GM12878 (cell line): Measurements from ENCODE around the gene INTS7. TPM values are rescaled to one million over a fixed set of nuclear protein-coding genes. Genes with fewer than 3 reads are reported as not detected.

ENCODE experiments used
- CUX1 ChIP-seq: IDR thresholded peaks from 2 replicates; pipeline ENCODE4 v1.6.1; 2012; ENCODE audit warnings: improper control_type of control experiment, low read depth, low read length; ENCODE audit not compliant: insufficient replicate concordance
- E4F1 ChIP-seq: fragments of 450-650 bp; IDR thresholded peaks from 2 replicates; pipeline ENCODE4 v1.6.1; 2018; ENCODE audit warnings: borderline replicate concordance, mild to moderate bottlenecking; ENCODE audit not compliant: partially characterized antibody
- EED ChIP-seq: sonication (generic); IDR thresholded peaks from 2 replicates; pipeline ENCODE4 v1.6.1; 2016; ENCODE audit warnings: antibody characterized with exemption, low read depth
- GABPA ChIP-seq: IDR thresholded peaks from 2 replicates; pipeline ENCODE4 v1.6.1; 2014; ENCODE audit warnings: antibody characterized with exemption, low read depth, mild to moderate bottlenecking, inconsistent platforms
- IKZF2 ChIP-seq, 2 experiments: fragments of 450-650 bp; IDR thresholded peaks; 2 replicates each; pipeline ENCODE4 v1.6.1; 2017; ENCODE audit warnings: mild to moderate bottlenecking in 2 of 2, moderate library complexity in 2 of 2
- JUNB ChIP-seq: IDR thresholded peaks from 2 replicates; pipeline ENCODE4 v1.6.1; 2016; ENCODE audit warnings: antibody characterized with exemption, mild to moderate bottlenecking
- NFYB ChIP-seq: IDR thresholded peaks from 2 replicates; pipeline ENCODE4 v1.6.1; 2011; ENCODE audit warnings: low read depth, mild to moderate bottlenecking, low read length, improper control_type of control experiment, moderate library complexity; ENCODE audit not compliant: insufficient read depth
- ZBTB33 ChIP-seq: fragments of 450-650 bp; IDR thresholded peaks from 2 replicates; pipeline ENCODE4 v1.6.1; 2017; ENCODE audit warnings: mild to moderate bottlenecking
- ZNF687 ChIP-seq: fragments of 450-650 bp; IDR thresholded peaks from 2 replicates; pipeline ENCODE4 v1.6.1; 2017; ENCODE audit warnings: mild to moderate bottlenecking, moderate library complexity
- polyA plus RNA-seq, 11 experiments: library from polyadenylated mRNA; depleted of rRNA in 4 of 11; unstranded in 6 of 11; stranded (reverse) in 5 of 11; fragments of >200 nt; fragmentation: Nextera tagmentation in 4 of 11; fragmentation: Illumina TruSeq in 1 of 11; extraction: Ambion mirVana in 4 of 11; extraction: Trizol in 1 of 11; gene quantifications; 1 replicate in 1 of 11; 2 replicates in 10 of 11; pipeline versions ENCODE4 v1.2.1 to v1.2.3, GENCODE V29; 2011 to 2016; ENCODE audit warnings: inconsistent platforms in 2 of 11, missing spikeins in 2 of 11, low read depth in 1 of 11
- total RNA-seq, 4 experiments: library from RNA; depleted of rRNA in 3 of 4; stranded (reverse); fragments of >200 nt in 3 of 4; fragmentation: Illumina TruSeq in 1 of 4; extraction: Trizol in 1 of 4; gene quantifications; 2 replicates each; pipeline versions ENCODE4 v1.2.1 to v1.2.3, GENCODE V29; 2013 to 2021
- TF ChIP-seq, protein P1 (sequence below): fragments of 450-650 bp; conservative IDR thresholded peaks from 2 replicates; pipeline ENCODE4 v1.6.1; 2017; ENCODE audit warnings: mild to moderate bottlenecking, moderate library complexity

INTS7 gene
- total and polyA plus RNA-seq, 10 of the 15 experiments (the other 5 are each of a cell fraction or from before 2014, with no cell fraction given): 17.1 to 49.1 (median 26.8) TPM

GRCh38 chr1:212042436-212042835 lies 7.1 kb upstream of the INTS7 start (continued):
- TF ChIP-seq CUX1 (no peak), EED (no peak), JUNB (no peak), IKZF2 (IDR thresholded peaks at IDR 0.05) (no peak), ZBTB33 (no peak), GABPA (no peak), E4F1 (no peak), ZNF687 (no peak), NFYB (no peak)
- TF ChIP-seq, protein P1, sequence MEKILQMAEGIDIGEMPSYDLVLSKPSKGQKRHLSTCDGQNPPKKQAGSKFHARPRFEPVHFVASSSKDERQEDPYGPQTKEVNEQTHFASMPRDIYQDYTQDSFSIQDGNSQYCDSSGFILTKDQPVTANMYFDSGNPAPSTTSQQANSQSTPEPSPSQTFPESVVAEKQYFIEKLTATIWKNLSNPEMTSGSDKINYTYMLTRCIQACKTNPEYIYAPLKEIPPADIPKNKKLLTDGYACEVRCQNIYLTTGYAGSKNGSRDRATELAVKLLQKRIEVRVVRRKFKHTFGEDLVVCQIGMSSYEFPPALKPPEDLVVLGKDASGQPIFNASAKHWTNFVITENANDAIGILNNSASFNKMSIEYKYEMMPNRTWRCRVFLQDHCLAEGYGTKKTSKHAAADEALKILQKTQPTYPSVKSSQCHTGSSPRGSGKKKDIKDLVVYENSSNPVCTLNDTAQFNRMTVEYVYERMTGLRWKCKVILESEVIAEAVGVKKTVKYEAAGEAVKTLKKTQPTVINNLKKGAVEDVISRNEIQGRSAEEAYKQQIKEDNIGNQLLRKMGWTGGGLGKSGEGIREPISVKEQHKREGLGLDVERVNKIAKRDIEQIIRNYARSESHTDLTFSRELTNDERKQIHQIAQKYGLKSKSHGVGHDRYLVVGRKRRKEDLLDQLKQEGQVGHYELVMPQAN: no peak
